K562 (cell line): Measurements from ENCODE around the gene SMAP2. TPM values are rescaled to one million over a fixed set of nuclear protein-coding genes. Genes with fewer than 3 reads are reported as not detected.
A peak's percentile ranks its signal among the peaks of the same experiment; 100 is the strongest.

Source experiments
- EP300 ChIP-seq: IDR thresholded peaks from 2 replicates; pipeline ENCODE4 v1.6.1; 2012; ENCODE audit warnings: low read length, improper control_type of control experiment
- KHSRP ChIP-seq: fragments of 450-650 bp; IDR thresholded peaks from 2 replicates; pipeline ENCODE4 v1.6.1; 2017
- NFIC ChIP-seq: fragments of 450-650 bp; IDR thresholded peaks from 2 replicates; pipeline ENCODE4 v1.6.1; 2017; ENCODE audit warnings: mild to moderate bottlenecking, inconsistent platforms
- RFX5 ChIP-seq: IDR thresholded peaks from 2 replicates; pipeline ENCODE4 v1.6.1; 2011; ENCODE audit warnings: low read depth, mild to moderate bottlenecking, improper control_type of control experiment, low read length
- SAFB ChIP-seq: fragments of 200-400 bp; formaldehyde crosslinking; IDR thresholded peaks from 2 replicates; pipeline ENCODE4 v1.6.1; 2017; ENCODE audit warnings: low read depth, low read length, borderline replicate concordance
- SNIP1 ChIP-seq: fragments of 450-650 bp; IDR thresholded peaks from 2 replicates; pipeline ENCODE4 v1.7.1; 2017; ENCODE audit warnings: low read depth, mild to moderate bottlenecking
- THRAP3 ChIP-seq: fragments of 450-650 bp; IDR thresholded peaks from 2 replicates; pipeline ENCODE4 v1.6.1; 2016; ENCODE audit warnings: mild to moderate bottlenecking, inconsistent platforms, borderline replicate concordance
- YBX1 ChIP-seq: fragments of 450-650 bp; IDR thresholded peaks from 2 replicates; pipeline ENCODE4 v1.7.1; 2016; ENCODE audit warnings: mild to moderate bottlenecking
- polyA plus RNA-seq, 8 experiments: library from polyadenylated mRNA; depleted of rRNA in 4 of 8; stranded (reverse) in 5 of 8; unstranded in 3 of 8; fragments of >200 nt; fragmentation: Nextera tagmentation in 2 of 8; fragmentation: Illumina TruSeq in 1 of 8; extraction: Ambion mirVana in 2 of 8; extraction: Trizol in 1 of 8; gene quantifications; 2 replicates each; pipeline versions ENCODE4 v1.2.1 to v1.2.3, GENCODE V29; 2011 to 2014; ENCODE audit warnings: inconsistent platforms in 1 of 8, missing spikeins in 1 of 8
- total RNA-seq, 7 experiments: library from RNA; depleted of rRNA in 6 of 7; stranded (reverse); fragments of >200 nt in 6 of 7; fragmentation: Illumina TruSeq in 2 of 7; extraction: Trizol in 2 of 7; gene quantifications; 2 replicates each; pipeline versions ENCODE4 v1.2.1 to v1.2.3, GENCODE V29; 2011 to 2021; ENCODE audit warnings: low replicate concordance in 1 of 7
- TF ChIP-seq, protein P1 (sequence below): fragments of 450-650 bp; IDR thresholded peaks from 2 replicates; pipeline ENCODE4 v1.6.1; 2016; ENCODE audit warnings: mild to moderate bottlenecking, moderate library complexity
- TF ChIP-seq, protein P2 (sequence below): fragments of 250-450 bp; sonication (Bioruptor Pico); IDR thresholded peaks from 2 replicates; pipeline ENCODE4 v1.8.0; 2022; ENCODE audit warnings: inconsistent platforms, mild to moderate bottlenecking, moderate library complexity, borderline replicate concordance
- TF ChIP-seq, protein P3 (sequence below): fragments of 250-450 bp; sonication (Bioruptor Pico); IDR thresholded peaks from 2 replicates; pipeline ENCODE4 v1.6.1; 2021; ENCODE audit warnings: mild to moderate bottlenecking
- TF ChIP-seq, protein P4 (sequence below): fragments of 450-650 bp; formaldehyde crosslinking; IDR thresholded peaks from 2 replicates; pipeline ENCODE4 v1.4.0; 2022; ENCODE audit warnings: missing genetic modification characterization

The SMAP2 gene
- total and polyA plus RNA-seq, 9 of the 15 experiments (the other 6 are each of a cell fraction or from before 2014, with no cell fraction given) = 38.7 to 212 (median 94.1) TPM

DNA sequence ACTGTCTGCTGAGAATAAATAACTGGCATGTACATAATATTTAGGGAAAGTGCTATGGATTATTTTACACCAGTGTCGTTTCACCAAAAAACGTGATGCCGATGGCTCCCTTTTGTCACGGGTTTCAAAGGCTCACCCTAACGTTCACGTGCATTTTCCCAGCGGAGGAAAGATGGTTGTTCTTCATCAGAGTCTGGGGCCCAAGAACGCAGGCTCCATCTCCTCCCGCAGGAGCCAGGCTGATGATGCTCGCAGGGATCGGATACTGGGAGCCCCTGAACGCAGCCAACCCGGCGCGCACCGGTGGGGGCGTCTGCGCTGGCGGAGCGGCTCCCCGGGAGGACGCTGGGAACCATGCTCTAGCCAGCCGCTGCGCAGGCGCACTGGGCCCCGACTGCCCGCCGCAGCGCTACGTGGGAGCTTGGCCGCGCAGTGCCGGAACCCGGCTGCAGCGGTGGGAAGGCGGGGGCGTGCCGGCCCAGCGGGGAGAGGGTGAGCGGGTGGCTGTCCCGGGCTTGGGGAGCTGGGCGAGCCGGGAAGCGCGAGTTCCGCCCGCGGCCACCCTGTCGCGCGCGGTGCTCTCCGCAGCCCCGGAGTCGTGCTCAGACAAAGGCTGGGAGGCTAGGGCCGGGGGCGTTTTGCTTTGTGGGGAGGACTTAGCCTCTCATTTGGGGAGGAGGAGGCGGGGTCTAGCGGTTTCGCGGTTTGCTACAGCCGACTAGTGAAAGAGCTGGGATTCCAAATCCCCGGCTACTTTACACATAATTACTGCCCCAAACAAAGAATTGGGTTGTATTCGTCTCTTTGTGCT is 76.4 kb downstream of the SMAP2 start, which contains the start of gene ZFP69B (continued):
- TF ChIP-seq, protein P1, sequence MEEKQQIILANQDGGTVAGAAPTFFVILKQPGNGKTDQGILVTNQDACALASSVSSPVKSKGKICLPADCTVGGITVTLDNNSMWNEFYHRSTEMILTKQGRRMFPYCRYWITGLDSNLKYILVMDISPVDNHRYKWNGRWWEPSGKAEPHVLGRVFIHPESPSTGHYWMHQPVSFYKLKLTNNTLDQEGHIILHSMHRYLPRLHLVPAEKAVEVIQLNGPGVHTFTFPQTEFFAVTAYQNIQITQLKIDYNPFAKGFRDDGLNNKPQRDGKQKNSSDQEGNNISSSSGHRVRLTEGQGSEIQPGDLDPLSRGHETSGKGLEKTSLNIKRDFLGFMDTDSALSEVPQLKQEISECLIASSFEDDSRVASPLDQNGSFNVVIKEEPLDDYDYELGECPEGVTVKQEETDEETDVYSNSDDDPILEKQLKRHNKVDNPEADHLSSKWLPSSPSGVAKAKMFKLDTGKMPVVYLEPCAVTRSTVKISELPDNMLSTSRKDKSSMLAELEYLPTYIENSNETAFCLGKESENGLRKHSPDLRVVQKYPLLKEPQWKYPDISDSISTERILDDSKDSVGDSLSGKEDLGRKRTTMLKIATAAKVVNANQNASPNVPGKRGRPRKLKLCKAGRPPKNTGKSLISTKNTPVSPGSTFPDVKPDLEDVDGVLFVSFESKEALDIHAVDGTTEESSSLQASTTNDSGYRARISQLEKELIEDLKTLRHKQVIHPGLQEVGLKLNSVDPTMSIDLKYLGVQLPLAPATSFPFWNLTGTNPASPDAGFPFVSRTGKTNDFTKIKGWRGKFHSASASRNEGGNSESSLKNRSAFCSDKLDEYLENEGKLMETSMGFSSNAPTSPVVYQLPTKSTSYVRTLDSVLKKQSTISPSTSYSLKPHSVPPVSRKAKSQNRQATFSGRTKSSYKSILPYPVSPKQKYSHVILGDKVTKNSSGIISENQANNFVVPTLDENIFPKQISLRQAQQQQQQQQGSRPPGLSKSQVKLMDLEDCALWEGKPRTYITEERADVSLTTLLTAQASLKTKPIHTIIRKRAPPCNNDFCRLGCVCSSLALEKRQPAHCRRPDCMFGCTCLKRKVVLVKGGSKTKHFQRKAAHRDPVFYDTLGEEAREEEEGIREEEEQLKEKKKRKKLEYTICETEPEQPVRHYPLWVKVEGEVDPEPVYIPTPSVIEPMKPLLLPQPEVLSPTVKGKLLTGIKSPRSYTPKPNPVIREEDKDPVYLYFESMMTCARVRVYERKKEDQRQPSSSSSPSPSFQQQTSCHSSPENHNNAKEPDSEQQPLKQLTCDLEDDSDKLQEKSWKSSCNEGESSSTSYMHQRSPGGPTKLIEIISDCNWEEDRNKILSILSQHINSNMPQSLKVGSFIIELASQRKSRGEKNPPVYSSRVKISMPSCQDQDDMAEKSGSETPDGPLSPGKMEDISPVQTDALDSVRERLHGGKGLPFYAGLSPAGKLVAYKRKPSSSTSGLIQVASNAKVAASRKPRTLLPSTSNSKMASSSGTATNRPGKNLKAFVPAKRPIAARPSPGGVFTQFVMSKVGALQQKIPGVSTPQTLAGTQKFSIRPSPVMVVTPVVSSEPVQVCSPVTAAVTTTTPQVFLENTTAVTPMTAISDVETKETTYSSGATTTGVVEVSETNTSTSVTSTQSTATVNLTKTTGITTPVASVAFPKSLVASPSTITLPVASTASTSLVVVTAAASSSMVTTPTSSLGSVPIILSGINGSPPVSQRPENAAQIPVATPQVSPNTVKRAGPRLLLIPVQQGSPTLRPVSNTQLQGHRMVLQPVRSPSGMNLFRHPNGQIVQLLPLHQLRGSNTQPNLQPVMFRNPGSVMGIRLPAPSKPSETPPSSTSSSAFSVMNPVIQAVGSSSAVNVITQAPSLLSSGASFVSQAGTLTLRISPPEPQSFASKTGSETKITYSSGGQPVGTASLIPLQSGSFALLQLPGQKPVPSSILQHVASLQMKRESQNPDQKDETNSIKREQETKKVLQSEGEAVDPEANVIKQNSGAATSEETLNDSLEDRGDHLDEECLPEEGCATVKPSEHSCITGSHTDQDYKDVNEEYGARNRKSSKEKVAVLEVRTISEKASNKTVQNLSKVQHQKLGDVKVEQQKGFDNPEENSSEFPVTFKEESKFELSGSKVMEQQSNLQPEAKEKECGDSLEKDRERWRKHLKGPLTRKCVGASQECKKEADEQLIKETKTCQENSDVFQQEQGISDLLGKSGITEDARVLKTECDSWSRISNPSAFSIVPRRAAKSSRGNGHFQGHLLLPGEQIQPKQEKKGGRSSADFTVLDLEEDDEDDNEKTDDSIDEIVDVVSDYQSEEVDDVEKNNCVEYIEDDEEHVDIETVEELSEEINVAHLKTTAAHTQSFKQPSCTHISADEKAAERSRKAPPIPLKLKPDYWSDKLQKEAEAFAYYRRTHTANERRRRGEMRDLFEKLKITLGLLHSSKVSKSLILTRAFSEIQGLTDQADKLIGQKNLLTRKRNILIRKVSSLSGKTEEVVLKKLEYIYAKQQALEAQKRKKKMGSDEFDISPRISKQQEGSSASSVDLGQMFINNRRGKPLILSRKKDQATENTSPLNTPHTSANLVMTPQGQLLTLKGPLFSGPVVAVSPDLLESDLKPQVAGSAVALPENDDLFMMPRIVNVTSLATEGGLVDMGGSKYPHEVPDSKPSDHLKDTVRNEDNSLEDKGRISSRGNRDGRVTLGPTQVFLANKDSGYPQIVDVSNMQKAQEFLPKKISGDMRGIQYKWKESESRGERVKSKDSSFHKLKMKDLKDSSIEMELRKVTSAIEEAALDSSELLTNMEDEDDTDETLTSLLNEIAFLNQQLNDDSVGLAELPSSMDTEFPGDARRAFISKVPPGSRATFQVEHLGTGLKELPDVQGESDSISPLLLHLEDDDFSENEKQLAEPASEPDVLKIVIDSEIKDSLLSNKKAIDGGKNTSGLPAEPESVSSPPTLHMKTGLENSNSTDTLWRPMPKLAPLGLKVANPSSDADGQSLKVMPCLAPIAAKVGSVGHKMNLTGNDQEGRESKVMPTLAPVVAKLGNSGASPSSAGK = peak; percentile 87
- TF ChIP-seq, protein P2, sequence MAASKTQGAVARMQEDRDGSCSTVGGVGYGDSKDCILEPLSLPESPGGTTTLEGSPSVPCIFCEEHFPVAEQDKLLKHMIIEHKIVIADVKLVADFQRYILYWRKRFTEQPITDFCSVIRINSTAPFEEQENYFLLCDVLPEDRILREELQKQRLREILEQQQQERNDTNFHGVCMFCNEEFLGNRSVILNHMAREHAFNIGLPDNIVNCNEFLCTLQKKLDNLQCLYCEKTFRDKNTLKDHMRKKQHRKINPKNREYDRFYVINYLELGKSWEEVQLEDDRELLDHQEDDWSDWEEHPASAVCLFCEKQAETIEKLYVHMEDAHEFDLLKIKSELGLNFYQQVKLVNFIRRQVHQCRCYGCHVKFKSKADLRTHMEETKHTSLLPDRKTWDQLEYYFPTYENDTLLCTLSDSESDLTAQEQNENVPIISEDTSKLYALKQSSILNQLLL (CRISPR knock-in tag) = no peak
- TF ChIP-seq KHSRP (no peak), NFIC (peak; percentile 29; the same call in 1 of the 2 replicates), YBX1 (no peak), THRAP3 (no peak), SNIP1 (no peak), EP300 (no peak; the same call in 1 of the 2 replicates), RFX5 (no peak), SAFB (peak; percentile 30; the same call in 1 of the 2 replicates)
- TF ChIP-seq, protein P3, sequence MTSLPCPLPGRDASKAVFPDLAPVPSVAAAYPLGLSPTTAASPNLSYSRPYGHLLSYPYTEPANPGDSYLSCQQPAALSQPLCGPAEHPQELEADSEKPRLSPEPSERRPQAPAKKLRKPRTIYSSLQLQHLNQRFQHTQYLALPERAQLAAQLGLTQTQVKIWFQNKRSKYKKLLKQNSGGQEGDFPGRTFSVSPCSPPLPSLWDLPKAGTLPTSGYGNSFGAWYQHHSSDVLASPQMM (CRISPR knock-in tag) = no peak
- TF ChIP-seq, protein P4, sequence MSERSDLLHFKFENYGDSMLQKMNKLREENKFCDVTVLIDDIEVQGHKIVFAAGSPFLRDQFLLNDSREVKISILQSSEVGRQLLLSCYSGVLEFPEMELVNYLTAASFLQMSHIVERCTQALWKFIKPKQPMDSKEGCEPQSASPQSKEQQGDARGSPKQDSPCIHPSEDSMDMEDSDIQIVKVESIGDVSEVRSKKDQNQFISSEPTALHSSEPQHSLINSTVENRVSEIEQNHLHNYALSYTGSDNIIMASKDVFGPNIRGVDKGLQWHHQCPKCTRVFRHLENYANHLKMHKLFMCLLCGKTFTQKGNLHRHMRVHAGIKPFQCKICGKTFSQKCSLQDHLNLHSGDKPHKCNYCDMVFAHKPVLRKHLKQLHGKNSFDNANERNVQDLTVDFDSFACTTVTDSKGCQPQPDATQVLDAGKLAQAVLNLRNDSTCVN (CRISPR knock-in tag) = no peak
